ENCODE data around the gene OLFM3. TPM values are rescaled to one million over a fixed set of nuclear protein-coding genes. Genes with fewer than 3 reads are reported as not detected.

Gene OLFM3
- total RNA-seq, 2 donors from 2014 or later = 0.15 to 0.26 TPM

DNA sequence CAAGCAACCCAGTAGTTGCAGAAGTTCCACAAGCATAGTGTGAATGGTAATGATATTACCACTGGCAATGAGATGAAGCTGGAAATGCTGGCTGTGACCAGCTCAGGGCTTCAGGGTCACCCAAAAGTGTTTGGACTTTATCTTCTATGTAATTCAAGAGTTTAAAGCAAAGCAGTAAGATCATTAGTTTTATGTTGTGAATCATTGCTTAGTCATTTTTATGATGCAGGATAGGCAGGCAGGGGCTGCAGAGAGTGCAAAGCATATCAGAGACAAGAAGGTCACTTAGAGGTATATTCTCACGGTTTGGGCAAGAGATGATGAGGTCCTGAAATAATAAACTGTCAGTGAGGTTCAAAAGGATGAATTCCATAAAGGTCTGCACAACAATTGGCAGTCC is 147.4 kb downstream of the OLFM3 start:
- H3K27me3 ChIP-seq (ENCODE audit: control insufficient read depth, insufficient read depth, low read length, poor library complexity, severe bottlenecking) = no peaks in the 10 kb centered on the region
- H3K9ac ChIP-seq (ENCODE audit: extremely low read depth, low read length, poor library complexity, severe bottlenecking) = no peak overlapping the region
- Mint-ChIP-seq H3K9me3 (no peaks in the 10 kb centered on the region), H3K27ac (no peak overlapping the region), H3K27me3 (ENCODE audit: insufficient read depth) (no peaks in the 10 kb centered on the region), H3K36me3 (ENCODE audit: low read depth) (no peaks in the 10 kb centered on the region), H3K4me3 (no peak overlapping the region), H3K4me1 (peaks cover 13% of the 10 kb centered on the region)
- no peaks in the 10 kb centered on the region for H3K36me3 ChIP-seq (ENCODE audit: control insufficient read depth, insufficient read depth, low read length)
- no peak overlapping the region for H3K4me3 ChIP-seq (ENCODE audit: low read length)
- H3K27ac ChIP-seq (ENCODE audit: low read depth, low read length) = no peak overlapping the region
- no peak for DNase-seq
- WGBS, 2 experiments (ENCODE audit: insufficient coverage in 1 of 2, insufficient read length in 1 of 2) = 56 to 86% methylated on average over 1 of the region's 1 CpG
- no peaks in the 10 kb centered on the region for H3K9me3 ChIP-seq (ENCODE audit: control insufficient read depth, low read length)
- TF ChIP-seq, protein P1, sequence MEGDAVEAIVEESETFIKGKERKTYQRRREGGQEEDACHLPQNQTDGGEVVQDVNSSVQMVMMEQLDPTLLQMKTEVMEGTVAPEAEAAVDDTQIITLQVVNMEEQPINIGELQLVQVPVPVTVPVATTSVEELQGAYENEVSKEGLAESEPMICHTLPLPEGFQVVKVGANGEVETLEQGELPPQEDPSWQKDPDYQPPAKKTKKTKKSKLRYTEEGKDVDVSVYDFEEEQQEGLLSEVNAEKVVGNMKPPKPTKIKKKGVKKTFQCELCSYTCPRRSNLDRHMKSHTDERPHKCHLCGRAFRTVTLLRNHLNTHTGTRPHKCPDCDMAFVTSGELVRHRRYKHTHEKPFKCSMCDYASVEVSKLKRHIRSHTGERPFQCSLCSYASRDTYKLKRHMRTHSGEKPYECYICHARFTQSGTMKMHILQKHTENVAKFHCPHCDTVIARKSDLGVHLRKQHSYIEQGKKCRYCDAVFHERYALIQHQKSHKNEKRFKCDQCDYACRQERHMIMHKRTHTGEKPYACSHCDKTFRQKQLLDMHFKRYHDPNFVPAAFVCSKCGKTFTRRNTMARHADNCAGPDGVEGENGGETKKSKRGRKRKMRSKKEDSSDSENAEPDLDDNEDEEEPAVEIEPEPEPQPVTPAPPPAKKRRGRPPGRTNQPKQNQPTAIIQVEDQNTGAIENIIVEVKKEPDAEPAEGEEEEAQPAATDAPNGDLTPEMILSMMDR (conservative IDR thresholded peaks at IDR 0.05) = no peak
- no peaks in the 10 kb centered on the region for H3K4me1 ChIP-seq (ENCODE audit: control insufficient read depth, insufficient read depth, low read length)

DNA sequence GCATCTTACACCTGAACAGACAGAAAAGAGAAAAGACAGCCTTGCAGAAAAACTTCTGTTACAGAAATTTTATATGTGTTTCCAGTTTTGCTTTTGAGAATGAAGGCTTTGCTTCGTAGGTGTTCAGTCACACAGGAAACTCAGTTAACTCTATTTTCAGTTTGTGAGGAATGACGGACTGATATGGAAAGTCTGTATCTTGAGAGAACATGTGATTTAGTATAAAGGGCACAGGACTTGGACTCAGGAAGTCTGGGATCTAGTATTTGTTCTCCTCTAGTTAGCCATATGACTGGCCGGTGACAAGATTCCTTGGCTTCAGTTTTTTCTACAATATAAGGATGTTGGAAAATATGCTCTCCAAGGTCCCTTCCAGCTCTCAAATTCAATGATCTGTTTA is 149.1 kb downstream of the OLFM3 start:
- Mint-ChIP-seq H3K4me3 (no peak overlapping the region), H3K9me3 (no peaks in the 10 kb centered on the region), H3K36me3 (ENCODE audit: low read depth) (no peaks in the 10 kb centered on the region), H3K4me1 (peaks cover 31% of the 10 kb centered on the region), H3K27me3 (ENCODE audit: insufficient read depth) (no peaks in the 10 kb centered on the region), H3K27ac (no peak overlapping the region)
- H3K9me3 ChIP-seq (ENCODE audit: control insufficient read depth, low read length) = no peaks in the 10 kb centered on the region
- peaks cover 3% of the 10 kb centered on the region for H3K4me1 ChIP-seq (ENCODE audit: control insufficient read depth, insufficient read depth, low read length)
- no peak overlapping the region for H3K9ac ChIP-seq (ENCODE audit: extremely low read depth, low read length, poor library complexity, severe bottlenecking)
- TF ChIP-seq, protein P1 (conservative IDR thresholded peaks at IDR 0.05) = no peak
- no peak overlapping the region for H3K4me3 ChIP-seq (ENCODE audit: low read length)
- H3K27me3 ChIP-seq (ENCODE audit: control insufficient read depth, insufficient read depth, low read length, poor library complexity, severe bottlenecking) = no peaks in the 10 kb centered on the region
- no peaks in the 10 kb centered on the region for H3K36me3 ChIP-seq (ENCODE audit: control insufficient read depth, insufficient read depth, low read length)
- no peak overlapping the region for H3K27ac ChIP-seq (ENCODE audit: low read depth, low read length)
- WGBS, 2 experiments (ENCODE audit: insufficient coverage in 1 of 2, insufficient read length in 1 of 2) = 90 to 91% methylated on average over 3 of the region's 3 CpGs
- no peak for DNase-seq

DNA sequence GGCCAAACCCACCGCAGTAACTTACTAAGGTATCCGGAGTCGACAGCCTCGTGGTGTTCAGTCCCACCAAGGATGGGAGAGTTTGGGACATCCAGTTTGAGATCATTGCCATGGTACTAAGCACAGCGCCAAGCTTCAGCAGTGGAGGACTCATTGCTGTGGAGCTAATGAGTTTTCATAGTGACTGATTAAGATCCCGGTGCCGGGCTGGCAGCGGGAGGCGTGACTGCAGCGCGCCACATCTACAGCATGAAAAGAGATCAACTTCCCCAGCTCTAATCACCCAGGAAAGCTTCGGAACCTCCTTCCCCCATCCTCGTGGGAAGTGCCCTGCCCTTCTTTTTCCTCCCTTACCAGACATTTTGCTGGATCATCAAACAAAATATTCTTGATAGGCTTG is 149.9 kb downstream of the OLFM3 start:
- peak; percentile 77 for DNase-seq
- no peaks in the 10 kb centered on the region for H3K36me3 ChIP-seq (ENCODE audit: control insufficient read depth, insufficient read depth, low read length)
- no peaks in the 10 kb centered on the region for H3K36me3 Mint-ChIP-seq (ENCODE audit: low read depth)
- H3K4me1 ChIP-seq (ENCODE audit: control insufficient read depth, insufficient read depth, low read length) = peaks cover 3% of the 10 kb centered on the region
- H3K27me3 Mint-ChIP-seq (ENCODE audit: insufficient read depth) = no peaks in the 10 kb centered on the region
- H3K9me3 ChIP-seq (ENCODE audit: control insufficient read depth, low read length) = no peaks in the 10 kb centered on the region
- H3K9me3 Mint-ChIP-seq = no peaks in the 10 kb centered on the region
- TF ChIP-seq, protein P1 (conservative IDR thresholded peaks at IDR 0.05) = peak; percentile 20
- peak overlapping the region; percentile 57 for H3K4me3 Mint-ChIP-seq
- H3K4me1 Mint-ChIP-seq = peaks cover 32% of the 10 kb centered on the region
- no peak overlapping the region for H3K9ac ChIP-seq (ENCODE audit: extremely low read depth, low read length, poor library complexity, severe bottlenecking)
- 65% methylated on average over 13 of the region's 13 CpGs; no CpG with 5 or more reads in 1 of the 2 experiments for WGBS, 2 experiments (ENCODE audit: insufficient coverage in 1 of 2, insufficient read length in 1 of 2)
- H3K27me3 ChIP-seq (ENCODE audit: control insufficient read depth, insufficient read depth, low read length, poor library complexity, severe bottlenecking) = no peaks in the 10 kb centered on the region
- no peak overlapping the region for H3K4me3 ChIP-seq (ENCODE audit: low read length)
- no peak overlapping the region for H3K27ac ChIP-seq (ENCODE audit: low read depth, low read length)
- peak overlapping the region; percentile 33 for H3K27ac Mint-ChIP-seq

All from endodermal cell (in vitro differentiated cells).